ENCODE measurements around the gene PTTG1IP. TPM values are rescaled to one million over a fixed set of nuclear protein-coding genes. Genes with fewer than 3 reads are reported as not detected.

The PTTG1IP gene
- total and polyA plus RNA-seq, 2 of the 13 experiments (the other 11 are each of a cell fraction or from before 2014, with no cell fraction given): 161 to 700 TPM

DNA sequence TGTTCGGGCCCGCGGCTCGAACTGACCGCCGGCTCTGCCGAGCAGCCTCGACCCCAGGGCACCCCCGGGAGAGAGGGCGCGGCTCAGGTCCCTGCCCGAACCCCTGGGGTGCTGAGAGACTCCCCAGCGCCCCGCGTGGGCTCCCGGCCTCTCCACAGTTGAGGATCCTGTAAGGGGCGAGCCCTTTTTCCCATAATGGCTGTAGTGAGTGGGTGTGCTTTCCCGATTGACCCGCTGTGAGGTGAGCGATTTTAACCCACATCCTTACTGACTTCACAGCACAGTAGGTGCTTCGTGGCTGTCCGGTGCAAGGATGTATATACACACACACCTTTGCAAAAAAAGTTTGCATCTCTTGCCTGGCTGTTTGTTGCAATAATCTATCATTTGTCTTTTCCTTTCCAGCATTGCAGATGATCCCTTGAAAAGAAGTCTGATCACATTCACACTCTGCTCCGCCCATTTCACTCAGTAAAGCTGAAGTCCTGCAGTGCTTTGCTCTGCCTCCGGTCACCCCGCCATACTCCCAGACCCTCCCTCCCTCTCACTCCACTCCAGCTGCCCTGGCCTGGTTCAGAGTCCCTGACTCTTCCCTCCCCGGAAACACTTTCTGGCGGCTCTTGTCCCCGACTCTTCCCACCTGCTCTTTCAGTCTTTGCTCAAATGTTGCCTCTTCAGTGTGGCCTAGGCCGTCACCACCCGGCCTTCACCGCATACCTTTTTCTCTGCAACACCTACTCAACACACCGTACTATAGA lies 70.9 kb downstream of the PTTG1IP start (continued):
- TF ChIP-seq, protein P1, sequence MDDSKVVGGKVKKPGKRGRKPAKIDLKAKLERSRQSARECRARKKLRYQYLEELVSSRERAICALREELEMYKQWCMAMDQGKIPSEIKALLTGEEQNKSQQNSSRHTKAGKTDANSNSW (CRISPR knock-in tag; IDR thresholded peaks at IDR 0.05; ENCODE audit: borderline replicate concordance): no peak
- TF ChIP-seq, protein P2, sequence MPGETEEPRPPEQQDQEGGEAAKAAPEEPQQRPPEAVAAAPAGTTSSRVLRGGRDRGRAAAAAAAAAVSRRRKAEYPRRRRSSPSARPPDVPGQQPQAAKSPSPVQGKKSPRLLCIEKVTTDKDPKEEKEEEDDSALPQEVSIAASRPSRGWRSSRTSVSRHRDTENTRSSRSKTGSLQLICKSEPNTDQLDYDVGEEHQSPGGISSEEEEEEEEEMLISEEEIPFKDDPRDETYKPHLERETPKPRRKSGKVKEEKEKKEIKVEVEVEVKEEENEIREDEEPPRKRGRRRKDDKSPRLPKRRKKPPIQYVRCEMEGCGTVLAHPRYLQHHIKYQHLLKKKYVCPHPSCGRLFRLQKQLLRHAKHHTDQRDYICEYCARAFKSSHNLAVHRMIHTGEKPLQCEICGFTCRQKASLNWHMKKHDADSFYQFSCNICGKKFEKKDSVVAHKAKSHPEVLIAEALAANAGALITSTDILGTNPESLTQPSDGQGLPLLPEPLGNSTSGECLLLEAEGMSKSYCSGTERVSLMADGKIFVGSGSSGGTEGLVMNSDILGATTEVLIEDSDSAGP (CRISPR knock-in tag; IDR thresholded peaks at IDR 0.05; ENCODE audit: borderline replicate concordance): no peak
- TF ChIP-seq, protein P3, sequence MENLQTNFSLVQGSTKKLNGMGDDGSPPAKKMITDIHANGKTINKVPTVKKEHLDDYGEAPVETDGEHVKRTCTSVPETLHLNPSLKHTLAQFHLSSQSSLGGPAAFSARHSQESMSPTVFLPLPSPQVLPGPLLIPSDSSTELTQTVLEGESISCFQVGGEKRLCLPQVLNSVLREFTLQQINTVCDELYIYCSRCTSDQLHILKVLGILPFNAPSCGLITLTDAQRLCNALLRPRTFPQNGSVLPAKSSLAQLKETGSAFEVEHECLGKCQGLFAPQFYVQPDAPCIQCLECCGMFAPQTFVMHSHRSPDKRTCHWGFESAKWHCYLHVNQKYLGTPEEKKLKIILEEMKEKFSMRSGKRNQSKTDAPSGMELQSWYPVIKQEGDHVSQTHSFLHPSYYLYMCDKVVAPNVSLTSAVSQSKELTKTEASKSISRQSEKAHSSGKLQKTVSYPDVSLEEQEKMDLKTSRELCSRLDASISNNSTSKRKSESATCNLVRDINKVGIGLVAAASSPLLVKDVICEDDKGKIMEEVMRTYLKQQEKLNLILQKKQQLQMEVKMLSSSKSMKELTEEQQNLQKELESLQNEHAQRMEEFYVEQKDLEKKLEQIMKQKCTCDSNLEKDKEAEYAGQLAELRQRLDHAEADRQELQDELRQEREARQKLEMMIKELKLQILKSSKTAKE (CRISPR knock-in tag; IDR thresholded peaks at IDR 0.05; ENCODE audit: borderline replicate concordance): no peak
- TF ChIP-seq ZFX (CRISPR knock-in tag; IDR thresholded peaks at IDR 0.05; ENCODE audit: low read depth): peak; percentile 85
- TF ChIP-seq TEAD2 (CRISPR knock-in tag; IDR thresholded peaks at IDR 0.05): no peak
- peak; percentile 26 to 63; a peak in 3 of 4 replicates for TF ChIP-seq POLR2A (IDR thresholded peaks at IDR 0.05; ENCODE audit: insufficient read depth in 1 of 2, low read depth in 2 of 2, low read length in 2 of 2)
- no peak for TF ChIP-seq ZNF550 (CRISPR knock-in tag; IDR thresholded peaks at IDR 0.05; ENCODE audit: borderline replicate concordance)
- TF ChIP-seq, protein P4, sequence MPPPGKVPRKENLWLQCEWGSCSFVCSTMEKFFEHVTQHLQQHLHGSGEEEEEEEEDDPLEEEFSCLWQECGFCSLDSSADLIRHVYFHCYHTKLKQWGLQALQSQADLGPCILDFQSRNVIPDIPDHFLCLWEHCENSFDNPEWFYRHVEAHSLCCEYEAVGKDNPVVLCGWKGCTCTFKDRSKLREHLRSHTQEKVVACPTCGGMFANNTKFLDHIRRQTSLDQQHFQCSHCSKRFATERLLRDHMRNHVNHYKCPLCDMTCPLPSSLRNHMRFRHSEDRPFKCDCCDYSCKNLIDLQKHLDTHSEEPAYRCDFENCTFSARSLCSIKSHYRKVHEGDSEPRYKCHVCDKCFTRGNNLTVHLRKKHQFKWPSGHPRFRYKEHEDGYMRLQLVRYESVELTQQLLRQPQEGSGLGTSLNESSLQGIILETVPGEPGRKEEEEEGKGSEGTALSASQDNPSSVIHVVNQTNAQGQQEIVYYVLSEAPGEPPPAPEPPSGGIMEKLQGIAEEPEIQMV (CRISPR knock-in tag; IDR thresholded peaks at IDR 0.05; ENCODE audit: low read depth): 0 out of 2 replicates have a peak, but pooled peaks have one; percentile 21
- TF ChIP-seq, protein P5, sequence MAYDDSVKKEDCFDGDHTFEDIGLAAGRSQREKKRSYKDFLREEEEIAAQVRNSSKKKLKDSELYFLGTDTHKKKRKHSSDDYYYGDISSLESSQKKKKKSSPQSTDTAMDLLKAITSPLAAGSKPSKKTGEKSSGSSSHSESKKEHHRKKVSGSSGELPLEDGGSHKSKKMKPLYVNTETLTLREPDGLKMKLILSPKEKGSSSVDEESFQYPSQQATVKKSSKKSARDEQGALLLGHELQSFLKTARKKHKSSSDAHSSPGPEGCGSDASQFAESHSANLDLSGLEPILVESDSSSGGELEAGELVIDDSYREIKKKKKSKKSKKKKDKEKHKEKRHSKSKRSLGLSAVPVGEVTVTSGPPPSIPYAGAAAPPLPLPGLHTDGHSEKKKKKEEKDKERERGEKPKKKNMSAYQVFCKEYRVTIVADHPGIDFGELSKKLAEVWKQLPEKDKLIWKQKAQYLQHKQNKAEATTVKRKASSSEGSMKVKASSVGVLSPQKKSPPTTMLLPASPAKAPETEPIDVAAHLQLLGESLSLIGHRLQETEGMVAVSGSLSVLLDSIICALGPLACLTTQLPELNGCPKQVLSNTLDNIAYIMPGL (CRISPR knock-in tag; IDR thresholded peaks at IDR 0.05; ENCODE audit: borderline replicate concordance in 1 of 2, low read depth in 1 of 2): peak in 1 of 2 experiments; percentile 65; a peak in 1 of 4 replicates
- 0 out of 2 replicates have a peak, but pooled peaks have one; percentile 22 for TF ChIP-seq ZSCAN29 (CRISPR knock-in tag; conservative IDR thresholded peaks at IDR 0.05)
- TF ChIP-seq JUND (CRISPR knock-in tag; IDR thresholded peaks at IDR 0.05): no peak
- no peak for TF ChIP-seq CAMTA2 (CRISPR knock-in tag; IDR thresholded peaks at IDR 0.05; ENCODE audit: borderline replicate concordance)
- no peak for TF ChIP-seq ZBTB42 (CRISPR knock-in tag; IDR thresholded peaks at IDR 0.05)
- TF ChIP-seq, protein P6, sequence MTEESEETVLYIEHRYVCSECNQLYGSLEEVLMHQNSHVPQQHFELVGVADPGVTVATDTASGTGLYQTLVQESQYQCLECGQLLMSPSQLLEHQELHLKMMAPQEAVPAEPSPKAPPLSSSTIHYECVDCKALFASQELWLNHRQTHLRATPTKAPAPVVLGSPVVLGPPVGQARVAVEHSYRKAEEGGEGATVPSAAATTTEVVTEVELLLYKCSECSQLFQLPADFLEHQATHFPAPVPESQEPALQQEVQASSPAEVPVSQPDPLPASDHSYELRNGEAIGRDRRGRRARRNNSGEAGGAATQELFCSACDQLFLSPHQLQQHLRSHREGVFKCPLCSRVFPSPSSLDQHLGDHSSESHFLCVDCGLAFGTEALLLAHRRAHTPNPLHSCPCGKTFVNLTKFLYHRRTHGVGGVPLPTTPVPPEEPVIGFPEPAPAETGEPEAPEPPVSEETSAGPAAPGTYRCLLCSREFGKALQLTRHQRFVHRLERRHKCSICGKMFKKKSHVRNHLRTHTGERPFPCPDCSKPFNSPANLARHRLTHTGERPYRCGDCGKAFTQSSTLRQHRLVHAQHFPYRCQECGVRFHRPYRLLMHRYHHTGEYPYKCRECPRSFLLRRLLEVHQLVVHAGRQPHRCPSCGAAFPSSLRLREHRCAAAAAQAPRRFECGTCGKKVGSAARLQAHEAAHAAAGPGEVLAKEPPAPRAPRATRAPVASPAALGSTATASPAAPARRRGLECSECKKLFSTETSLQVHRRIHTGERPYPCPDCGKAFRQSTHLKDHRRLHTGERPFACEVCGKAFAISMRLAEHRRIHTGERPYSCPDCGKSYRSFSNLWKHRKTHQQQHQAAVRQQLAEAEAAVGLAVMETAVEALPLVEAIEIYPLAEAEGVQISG (CRISPR knock-in tag; IDR thresholded peaks at IDR 0.05): no peak
- peak; percentile 51 for TF ChIP-seq KAT8 (CRISPR knock-in tag; IDR thresholded peaks at IDR 0.05)
- no peak for TF ChIP-seq MBD4 (IDR thresholded peaks at IDR 0.05; ENCODE audit: borderline replicate concordance, low read length)
- no peak for TF ChIP-seq ZNF496 (CRISPR knock-in tag; IDR thresholded peaks at IDR 0.05; ENCODE audit: insufficient replicate concordance)
- peak; percentile 88 for TF ChIP-seq ETV5 (CRISPR knock-in tag; IDR thresholded peaks at IDR 0.05; ENCODE audit: borderline replicate concordance)

Measured in HepG2 (cell line).